ENCODE data around the gene SLC22A14.
"Not testable (repeated sequence)": the region's sequence is repeated elsewhere in the genome, so short reads cannot be mapped to it uniquely, and the experiment has no call there.

SLC22A14 gene

GRCh38 chr3:38313695-38314094 lies 31.6 kb downstream of the SLC22A14 start:
- no peak for DNase-seq
- no peak for ATAC-seq

- DNase-seq (no peak), ATAC-seq (no peak)
Measured at GRCh38 chr3:38314112-38314763, 32.1 kb downstream of the SLC22A14 start.

GRCh38 chr3:38314764-38315487 lies 32.8 kb downstream of the SLC22A14 start:
- ATAC-seq (no peak), DNase-seq (no peak)

GRCh38 chr3:38315488-38316230 lies 33.6 kb downstream of the SLC22A14 start:
- no peak for DNase-seq
- no peak for ATAC-seq

- ATAC-seq, result no peak
- DNase-seq, result no peak
Measured at GRCh38 chr3:38316356-38317191, 34.5 kb downstream of the SLC22A14 start.

- ATAC-seq (no peak), DNase-seq (no peak)
Measured at GRCh38 chr3:38317192-38317759, 35.2 kb downstream of the SLC22A14 start.

- ATAC-seq, result no peak
- no peak for DNase-seq
Measured at GRCh38 chr3:38318766-38319671, 36.9 kb downstream of the SLC22A14 start.

- not testable (repeated sequence) for DNase-seq
Measured at GRCh38 chr3:38320638-38321037, 38.5 kb downstream of the SLC22A14 start.

GRCh38 chr3:38323060-38323459 lies 41.0 kb downstream of the SLC22A14 start:
- no peak for DNase-seq
- no peak for ATAC-seq

More at GRCh38 chr3:38320638-38321037, 38.5 kb downstream of the SLC22A14 start:
- not testable (repeated sequence) for ATAC-seq

- DNase-seq (no peak), ATAC-seq (no peak)
Measured at GRCh38 chr3:38325256-38325655, 43.2 kb downstream of the SLC22A14 start.

- no peak for DNase-seq
- peak; percentile 81 for ATAC-seq
Measured at GRCh38 chr3:38327335-38328009, 45.4 kb downstream of the SLC22A14 start.

- DNase-seq, result no peak
- no peak for ATAC-seq
Measured at GRCh38 chr3:38331257-38332022, 49.3 kb downstream of the SLC22A14 start.

GRCh38 chr3:38332201-38332600 lies 50.1 kb downstream of the SLC22A14 start:
- ATAC-seq (no peak), DNase-seq (no peak)

- ATAC-seq (peak; percentile 52), DNase-seq (no peak)
Measured at GRCh38 chr3:38334142-38335055, 52.3 kb downstream of the SLC22A14 start.

GRCh38 chr3:38335263-38335662 lies 53.2 kb downstream of the SLC22A14 start:
- ATAC-seq, result no peak
- DNase-seq, result no peak

GRCh38 chr3:38337703-38338102 lies 55.6 kb downstream of the SLC22A14 start:
- ATAC-seq (no peak), DNase-seq (no peak)

GRCh38 chr3:38343797-38344594 lies 61.9 kb downstream of the SLC22A14 start:
- ATAC-seq (no peak), DNase-seq (no peak)
